ENCODE measurements around the gene ISG20L2.
A peak's percentile ranks its signal among the peaks of the same experiment; 100 is the strongest.

The ISG20L2 gene

GRCh38 chr1:156704930-156705320, 23.6 kb downstream of the ISG20L2 start:
- H3K4me1 ChIP-seq (ENCODE audit: control insufficient read depth, insufficient read depth, low read length) = peaks cover 45% of the 10 kb centered on the region

GRCh38 chr1:156704166-156704711, 24.3 kb downstream of the ISG20L2 start:
- peaks cover 25% of the 10 kb centered on the region for H3K36me3 ChIP-seq (ENCODE audit: control insufficient read depth, insufficient read depth, low read length)
- H3K4me1 ChIP-seq (ENCODE audit: control insufficient read depth, insufficient read depth, low read length) = peaks cover 39% of the 10 kb centered on the region
- H3K9ac ChIP-seq (ENCODE audit: low read length) = peak overlapping the region; percentile 87
- H3K27me3 ChIP-seq (ENCODE audit: control insufficient read depth, insufficient read depth, low read length) = peaks cover 9% of the 10 kb centered on the region; the same call in 1 of the 2 replicates
- no peak overlapping the region; the same call in 1 of the 2 replicates for H3K27ac ChIP-seq (ENCODE audit: low read depth, low read length)
- no peaks in the 10 kb centered on the region for H3K9me3 ChIP-seq (ENCODE audit: control insufficient read depth, insufficient read depth, low read depth, low read length)
- H3K4me3 ChIP-seq (ENCODE audit: low read depth, low read length) = peak overlapping the region; percentile 76

More at GRCh38 chr1:156704930-156705320, 23.6 kb downstream of the ISG20L2 start:
- peak overlapping the region; percentile 87 for H3K9ac ChIP-seq (ENCODE audit: low read length)
- H3K4me3 ChIP-seq (ENCODE audit: low read depth, low read length) = peak overlapping the region; percentile 76
- peaks cover 9% of the 10 kb centered on the region; the same call in 1 of the 2 replicates for H3K27me3 ChIP-seq (ENCODE audit: control insufficient read depth, insufficient read depth, low read length)
- H3K36me3 ChIP-seq (ENCODE audit: control insufficient read depth, insufficient read depth, low read length) = peaks cover 18% of the 10 kb centered on the region
- H3K27ac ChIP-seq (ENCODE audit: low read depth, low read length) = peak overlapping the region; percentile 77; the same call in 1 of the 2 replicates
- H3K9me3 ChIP-seq (ENCODE audit: control insufficient read depth, insufficient read depth, low read depth, low read length) = no peaks in the 10 kb centered on the region

GRCh38 chr1:156703741-156704140, 24.8 kb downstream of the ISG20L2 start:
- H3K27ac ChIP-seq (ENCODE audit: low read depth, low read length) = no peak overlapping the region
- H3K27me3 ChIP-seq (ENCODE audit: control insufficient read depth, insufficient read depth, low read length) = peaks cover 9% of the 10 kb centered on the region; the same call in 1 of the 2 replicates
- H3K9me3 ChIP-seq (ENCODE audit: control insufficient read depth, insufficient read depth, low read depth, low read length) = no peaks in the 10 kb centered on the region
- H3K4me3 ChIP-seq (ENCODE audit: low read depth, low read length) = peak overlapping the region; percentile 76
- H3K36me3 ChIP-seq (ENCODE audit: control insufficient read depth, insufficient read depth, low read length) = peaks cover 30% of the 10 kb centered on the region
- H3K9ac ChIP-seq (ENCODE audit: low read length) = peak overlapping the region; percentile 87
- peaks cover 34% of the 10 kb centered on the region for H3K4me1 ChIP-seq (ENCODE audit: control insufficient read depth, insufficient read depth, low read length)

- Histone ChIP-seq H3K36me3 (ENCODE audit: control insufficient read depth, insufficient read depth, low read length) (peaks cover 34% of the 10 kb centered on the region), H3K9me3 (ENCODE audit: control insufficient read depth, insufficient read depth, low read depth, low read length) (no peaks in the 10 kb centered on the region), H3K27ac (ENCODE audit: low read depth, low read length) (no peak overlapping the region), H3K4me3 (ENCODE audit: low read depth, low read length) (peak overlapping the region; percentile 76), H3K27me3 (ENCODE audit: control insufficient read depth, insufficient read depth, low read length) (peaks cover 9% of the 10 kb centered on the region; the same call in 1 of the 2 replicates), H3K4me1 (ENCODE audit: control insufficient read depth, insufficient read depth, low read length) (peaks cover 30% of the 10 kb centered on the region), H3K9ac (ENCODE audit: low read length) (peak overlapping the region; percentile 87)
These were observed 25.2 kb downstream of the ISG20L2 start for GRCh38 chr1:156703336-156703735.

GRCh38 chr1:156700736-156701531, 27.6 kb downstream of the ISG20L2 start:
- H3K4me1 ChIP-seq (ENCODE audit: control insufficient read depth, insufficient read depth, low read length) = peaks cover 16% of the 10 kb centered on the region
- H3K9ac ChIP-seq (ENCODE audit: low read length) = no peak overlapping the region
- peaks cover 9% of the 10 kb centered on the region; the same call in 1 of the 2 replicates for H3K27me3 ChIP-seq (ENCODE audit: control insufficient read depth, insufficient read depth, low read length)
- peaks cover 40% of the 10 kb centered on the region for H3K36me3 ChIP-seq (ENCODE audit: control insufficient read depth, insufficient read depth, low read length)
- H3K4me3 ChIP-seq (ENCODE audit: low read depth, low read length) = no peak overlapping the region
- H3K9me3 ChIP-seq (ENCODE audit: control insufficient read depth, insufficient read depth, low read depth, low read length) = no peaks in the 10 kb centered on the region
- H3K27ac ChIP-seq (ENCODE audit: low read depth, low read length) = no peak overlapping the region

- Histone ChIP-seq H3K9ac (ENCODE audit: low read length) (no peak overlapping the region), H3K9me3 (ENCODE audit: control insufficient read depth, insufficient read depth, low read depth, low read length) (no peaks in the 10 kb centered on the region), H3K36me3 (ENCODE audit: control insufficient read depth, insufficient read depth, low read length) (peaks cover 40% of the 10 kb centered on the region), H3K27ac (ENCODE audit: low read depth, low read length) (no peak overlapping the region), H3K4me1 (ENCODE audit: control insufficient read depth, insufficient read depth, low read length) (peaks cover 20% of the 10 kb centered on the region), H3K4me3 (ENCODE audit: low read depth, low read length) (no peak overlapping the region), H3K27me3 (ENCODE audit: control insufficient read depth, insufficient read depth, low read length) (peaks cover under 1% of the 10 kb centered on the region; the same call in 1 of the 2 replicates)
These were observed 29.6 kb downstream of the ISG20L2 start for GRCh38 chr1:156698995-156699394.

- Histone ChIP-seq H3K4me1 (ENCODE audit: control insufficient read depth, insufficient read depth, low read length) (peaks cover 22% of the 10 kb centered on the region), H3K36me3 (ENCODE audit: control insufficient read depth, insufficient read depth, low read length) (peaks cover 40% of the 10 kb centered on the region), H3K9me3 (ENCODE audit: control insufficient read depth, insufficient read depth, low read depth, low read length) (no peaks in the 10 kb centered on the region), H3K27ac (ENCODE audit: low read depth, low read length) (no peak overlapping the region), H3K9ac (ENCODE audit: low read length) (no peak overlapping the region), H3K27me3 (ENCODE audit: control insufficient read depth, insufficient read depth, low read length) (no peaks in the 10 kb centered on the region), H3K4me3 (ENCODE audit: low read depth, low read length) (no peak overlapping the region)
These were observed 31.1 kb downstream of the ISG20L2 start for GRCh38 chr1:156697481-156697880.

- Histone ChIP-seq H3K27me3 (ENCODE audit: control insufficient read depth, insufficient read depth, low read length) (no peaks in the 10 kb centered on the region), H3K4me1 (ENCODE audit: control insufficient read depth, insufficient read depth, low read length) (peaks cover 29% of the 10 kb centered on the region), H3K9ac (ENCODE audit: low read length) (no peak overlapping the region), H3K36me3 (ENCODE audit: control insufficient read depth, insufficient read depth, low read length) (peaks cover 40% of the 10 kb centered on the region), H3K27ac (ENCODE audit: low read depth, low read length) (no peak overlapping the region), H3K9me3 (ENCODE audit: control insufficient read depth, insufficient read depth, low read depth, low read length) (no peaks in the 10 kb centered on the region), H3K4me3 (ENCODE audit: low read depth, low read length) (no peak overlapping the region)
These were observed 31.8 kb downstream of the ISG20L2 start for GRCh38 chr1:156696755-156697154.

- no peaks in the 10 kb centered on the region for H3K27me3 ChIP-seq (ENCODE audit: control insufficient read depth, insufficient read depth, low read length)
- H3K36me3 ChIP-seq (ENCODE audit: control insufficient read depth, insufficient read depth, low read length) = peaks cover 19% of the 10 kb centered on the region
- no peaks in the 10 kb centered on the region for H3K9me3 ChIP-seq (ENCODE audit: control insufficient read depth, insufficient read depth, low read depth, low read length)
- peak overlapping the region; percentile 80 for H3K9ac ChIP-seq (ENCODE audit: low read length)
- no peak overlapping the region; the same call in 1 of the 2 replicates for H3K27ac ChIP-seq (ENCODE audit: low read depth, low read length)
- peaks cover 51% of the 10 kb centered on the region for H3K4me1 ChIP-seq (ENCODE audit: control insufficient read depth, insufficient read depth, low read length)
- no peak overlapping the region for H3K4me3 ChIP-seq (ENCODE audit: low read depth, low read length)
These were observed 33.9 kb downstream of the ISG20L2 start for GRCh38 chr1:156694690-156694962.

GRCh38 chr1:156693848-156694689, 34.5 kb downstream of the ISG20L2 start:
- H3K27ac ChIP-seq (ENCODE audit: low read depth, low read length) = peak overlapping the region; percentile 86; the same call in 1 of the 2 replicates
- H3K4me1 ChIP-seq (ENCODE audit: control insufficient read depth, insufficient read depth, low read length) = peaks cover 55% of the 10 kb centered on the region
- peak overlapping the region; percentile 80 for H3K9ac ChIP-seq (ENCODE audit: low read length)
- no peaks in the 10 kb centered on the region for H3K9me3 ChIP-seq (ENCODE audit: control insufficient read depth, insufficient read depth, low read depth, low read length)
- peak overlapping the region; percentile 38 for H3K4me3 ChIP-seq (ENCODE audit: low read depth, low read length)
- H3K27me3 ChIP-seq (ENCODE audit: control insufficient read depth, insufficient read depth, low read length) = no peaks in the 10 kb centered on the region
- peaks cover 13% of the 10 kb centered on the region for H3K36me3 ChIP-seq (ENCODE audit: control insufficient read depth, insufficient read depth, low read length)
